Activated naive CD8-positive, alpha-beta T cell treated with anti-CD3 and anti-CD28 coated beads, Interleukin-2, amount 10 ng/mL, durations not matched to agents 7 days and 5 days (primary cell): ENCODE results near the gene ZNF138. TPM values are rescaled to one million over a fixed set of nuclear protein-coding genes. Genes with fewer than 3 reads are reported as not detected.
"Not testable (repeated sequence)": the region's sequence is repeated elsewhere in the genome, so short reads cannot be mapped to it uniquely, and the experiment has no call there.

Experiments
- ATAC-seq: fragments of 150-1000 bp; cut with Tn5 transposase; one replicate; pipeline ENCODE4 v1.10.0; 2021; ENCODE audit warnings: low read depth, moderate library complexity
- POLR2A ChIA-PET: fragments of 350-600 bp; sonication (Branson Sonifier 250); formaldehyde crosslinking; loops from one replicate; lab custom pipeline; 2021; ENCODE audit warnings: antibody characterized with exemption; lab: Charles Lee
- DNase-seq: peaks from one replicate; pipeline ENCODE4 v3.0.0; 2021
- H3K27ac Mint-ChIP-seq: one replicate; pipeline ENCODE4 v1.8.0; 2022; ENCODE audit warnings: mild to moderate bottlenecking, mixed read lengths
- H3K27me3 Mint-ChIP-seq: one replicate; pipeline ENCODE4 v1.8.0; 2022; ENCODE audit warnings: mild to moderate bottlenecking, moderate library complexity, mixed read lengths
- H3K36me3 Mint-ChIP-seq: one replicate; pipeline ENCODE4 v1.8.0; 2021; ENCODE audit warnings: mild to moderate bottlenecking, mixed read lengths
- H3K4me1 Mint-ChIP-seq: one replicate; pipeline ENCODE4 v1.8.0; 2021; ENCODE audit warnings: mixed read lengths
- H3K4me3 Mint-ChIP-seq: one replicate; pipeline ENCODE4 v1.8.0; 2022; ENCODE audit warnings: mild to moderate bottlenecking, moderate library complexity, mixed read lengths
- H3K9me3 Mint-ChIP-seq: one replicate; pipeline ENCODE4 v1.8.0; 2021; ENCODE audit warnings: mixed read lengths
- total RNA-seq, 2 experiments: library from RNA; stranded (reverse); gene quantifications; one replicate each; pipeline ENCODE4 v1.2.3, GENCODE V29; 2021

The ZNF138 gene
- total RNA-seq, 2 experiments from 2014 or later = 12.5 to 14.0 TPM

GRCh38 chr7:64795176-64795575 is 948 bp downstream of the ZNF138 start:
- H3K4me1 Mint-ChIP-seq = peaks cover 13% of the 10 kb centered on the region
- no peaks in the 10 kb centered on the region for H3K27me3 Mint-ChIP-seq
- peak overlapping the region; percentile 99 for H3K4me3 Mint-ChIP-seq

GRCh38 chr7:64799169-64799568 is 4.9 kb downstream of the ZNF138 start:
- H3K27ac Mint-ChIP-seq, POLR2A ChIA-PET, ATAC-seq: not testable (repeated sequence)

More at GRCh38 chr7:64795176-64795575, 948 bp downstream of the ZNF138 start:
- ATAC-seq (no peak), DNase-seq (no peak)
- POLR2A ChIA-PET = interaction anchor here (1.3 to 2.2 kb wide), 7 partner anchors 9 to 579 kb away, joined by 3 to 25 read pairs (median 15); partner anchors contain the start of genes ERV3-1, ZNF107, ZNF273 and ZNF680
- peaks cover 6% of the 10 kb centered on the region for H3K9me3 Mint-ChIP-seq
- H3K36me3 Mint-ChIP-seq = peaks cover 37% of the 10 kb centered on the region
- H3K27ac Mint-ChIP-seq = peak overlapping the region; percentile 99

DNA sequence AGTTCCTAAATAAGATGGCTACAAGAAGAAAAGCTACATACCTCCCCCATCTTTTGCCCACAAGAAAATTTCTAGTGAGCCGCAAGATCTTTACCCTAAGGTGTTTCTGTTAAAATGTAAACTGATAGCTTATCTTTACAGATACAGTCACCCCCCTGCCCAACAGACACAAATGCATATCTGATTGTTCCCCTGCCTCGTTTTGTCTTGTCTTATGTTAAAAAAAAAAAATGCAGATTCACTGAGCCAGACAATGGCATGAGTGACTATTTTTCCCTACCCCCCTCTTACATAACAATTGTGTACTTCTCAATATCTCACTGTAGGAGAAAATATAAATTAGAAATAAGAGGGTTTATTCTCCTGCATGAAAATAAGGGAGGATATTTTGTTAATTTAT is 8.5 kb downstream of the ZNF138 start:
- Mint-ChIP-seq H3K4me1 (peaks cover 5% of the 10 kb centered on the region), H3K36me3 (peaks cover 72% of the 10 kb centered on the region), H3K27me3 (no peaks in the 10 kb centered on the region), H3K4me3 (no peak overlapping the region), H3K9me3 (peaks cover 10% of the 10 kb centered on the region), H3K27ac (no peak overlapping the region)
- ATAC-seq (no peak), DNase-seq (no peak)
- POLR2A ChIA-PET = no interaction called here

More at GRCh38 chr7:64799169-64799568, 4.9 kb downstream of the ZNF138 start:
- not testable (repeated sequence) for H3K9me3 Mint-ChIP-seq, H3K4me3 Mint-ChIP-seq, DNase-seq, H3K27me3 Mint-ChIP-seq
- Mint-ChIP-seq H3K4me1 (peaks cover 15% of the 10 kb centered on the region), H3K36me3 (peaks cover 68% of the 10 kb centered on the region)

- ATAC-seq (no peak), DNase-seq (no peak)
- no peaks in the 10 kb centered on the region for H3K27me3 Mint-ChIP-seq
- peaks cover 45% of the 10 kb centered on the region for H3K36me3 Mint-ChIP-seq
- peaks cover 2% of the 10 kb centered on the region for H3K4me1 Mint-ChIP-seq
- no peak overlapping the region for H3K27ac Mint-ChIP-seq
- no peak overlapping the region for H3K4me3 Mint-ChIP-seq
- POLR2A ChIA-PET = no interaction called here
- peaks cover 8% of the 10 kb centered on the region for H3K9me3 Mint-ChIP-seq
Observed at GRCh38 chr7:64807731-64808365, 13.6 kb downstream of the ZNF138 start.

- no peak overlapping the region for H3K4me3 Mint-ChIP-seq
- H3K27ac Mint-ChIP-seq = no peak overlapping the region
- no peak for DNase-seq
- H3K4me1 Mint-ChIP-seq = no peaks in the 10 kb centered on the region
- peaks cover 8% of the 10 kb centered on the region for H3K9me3 Mint-ChIP-seq
- ATAC-seq = no peak
- H3K36me3 Mint-ChIP-seq = peaks cover 50% of the 10 kb centered on the region
- H3K27me3 Mint-ChIP-seq = no peaks in the 10 kb centered on the region
- POLR2A ChIA-PET = no interaction called here
Observed at GRCh38 chr7:64811767-64812166, 17.5 kb downstream of the ZNF138 start.

GRCh38 chr7:64830926-64831325 is 36.7 kb downstream of the ZNF138 start:
- no peak overlapping the region for H3K4me3 Mint-ChIP-seq
- peaks cover 46% of the 10 kb centered on the region for H3K36me3 Mint-ChIP-seq

DNA sequence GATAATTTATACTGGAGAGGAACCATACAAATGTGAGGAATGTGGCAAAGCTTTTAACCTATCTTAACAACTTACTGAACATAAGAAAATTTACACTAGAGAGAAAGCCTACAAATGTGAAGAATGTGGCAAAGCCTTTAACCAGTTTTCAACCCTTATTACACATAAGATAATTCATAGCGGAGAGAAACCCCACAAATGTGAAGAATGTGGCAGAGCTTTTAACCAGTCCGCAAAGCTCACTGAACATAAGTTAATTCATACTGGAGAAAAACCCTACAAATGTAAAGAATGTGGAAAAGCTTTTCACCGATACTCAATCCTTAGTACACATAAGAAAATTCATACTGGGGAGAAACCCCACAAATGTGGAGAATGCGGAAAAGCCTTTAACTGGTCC is 37.9 kb downstream of the ZNF138 start:
- no peak overlapping the region for H3K4me3 Mint-ChIP-seq
- H3K4me1 Mint-ChIP-seq = no peaks in the 10 kb centered on the region
- ATAC-seq (no peak), DNase-seq (no peak)
- POLR2A ChIA-PET = no interaction called here
- H3K27me3 Mint-ChIP-seq = no peaks in the 10 kb centered on the region
- H3K36me3 Mint-ChIP-seq = peaks cover 46% of the 10 kb centered on the region
- peaks cover 31% of the 10 kb centered on the region for H3K9me3 Mint-ChIP-seq
- no peak overlapping the region for H3K27ac Mint-ChIP-seq

More at GRCh38 chr7:64830926-64831325, 36.7 kb downstream of the ZNF138 start:
- Mint-ChIP-seq H3K27me3 (no peaks in the 10 kb centered on the region), H3K9me3 (peaks cover 28% of the 10 kb centered on the region), H3K27ac (no peak overlapping the region), H3K4me1 (no peaks in the 10 kb centered on the region)
- ATAC-seq (no peak), DNase-seq (no peak)
- POLR2A ChIA-PET = no interaction called here

DNA sequence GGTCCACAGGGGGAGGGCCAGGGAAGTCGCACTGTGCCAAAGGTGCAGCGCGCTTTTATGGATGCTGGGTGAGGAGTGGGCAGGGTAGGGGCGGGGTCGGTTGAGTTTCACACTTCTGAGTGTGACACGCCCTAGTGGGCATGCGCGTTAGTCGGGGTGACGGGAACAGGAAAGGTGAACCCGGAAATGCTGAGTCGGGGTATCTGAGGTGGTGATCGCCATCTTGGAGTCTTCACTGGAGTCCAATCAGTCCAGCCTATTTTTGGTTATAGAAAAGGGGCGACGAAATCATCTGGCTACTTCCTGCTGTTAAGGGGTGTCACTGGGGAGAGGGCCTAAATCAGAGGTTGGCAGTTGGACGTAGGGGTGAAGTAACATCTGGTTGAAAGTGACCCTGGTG is 40.8 kb downstream of the ZNF138 start:
- peaks cover 39% of the 10 kb centered on the region for H3K9me3 Mint-ChIP-seq
- H3K36me3 Mint-ChIP-seq = peaks cover 44% of the 10 kb centered on the region
- H3K27ac Mint-ChIP-seq = no peak overlapping the region
- H3K27me3 Mint-ChIP-seq = no peaks in the 10 kb centered on the region
- POLR2A ChIA-PET = no interaction called here
- no peaks in the 10 kb centered on the region for H3K4me1 Mint-ChIP-seq
- ATAC-seq = no peak
- H3K4me3 Mint-ChIP-seq = no peak overlapping the region
- DNase-seq = no peak

DNA sequence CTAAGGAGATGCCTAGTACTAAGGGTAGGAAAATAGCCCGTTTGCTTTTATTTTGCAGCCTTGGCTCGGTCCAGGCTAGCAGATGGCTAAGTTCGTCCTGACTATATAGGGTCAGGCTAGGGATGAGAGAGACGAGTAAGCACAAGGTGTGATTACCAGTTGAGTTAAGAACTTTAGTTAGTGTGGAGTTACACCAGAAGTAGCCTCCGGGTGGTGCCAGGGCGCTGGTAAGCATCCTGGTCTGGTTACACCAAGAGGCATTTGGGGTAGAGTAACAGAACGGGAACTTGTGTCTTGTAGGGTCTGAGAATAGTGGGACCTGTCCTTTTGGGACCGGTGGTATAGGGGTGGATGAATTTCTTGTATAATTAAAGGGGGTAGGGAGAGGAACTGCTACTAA is 41.6 kb downstream of the ZNF138 start:
- H3K27ac Mint-ChIP-seq, ATAC-seq, H3K4me3 Mint-ChIP-seq, POLR2A ChIA-PET, H3K4me1 Mint-ChIP-seq, DNase-seq, H3K27me3 Mint-ChIP-seq: not testable (repeated sequence)
- H3K9me3 Mint-ChIP-seq = peaks cover 38% of the 10 kb centered on the region
- peaks cover 36% of the 10 kb centered on the region for H3K36me3 Mint-ChIP-seq

DNA sequence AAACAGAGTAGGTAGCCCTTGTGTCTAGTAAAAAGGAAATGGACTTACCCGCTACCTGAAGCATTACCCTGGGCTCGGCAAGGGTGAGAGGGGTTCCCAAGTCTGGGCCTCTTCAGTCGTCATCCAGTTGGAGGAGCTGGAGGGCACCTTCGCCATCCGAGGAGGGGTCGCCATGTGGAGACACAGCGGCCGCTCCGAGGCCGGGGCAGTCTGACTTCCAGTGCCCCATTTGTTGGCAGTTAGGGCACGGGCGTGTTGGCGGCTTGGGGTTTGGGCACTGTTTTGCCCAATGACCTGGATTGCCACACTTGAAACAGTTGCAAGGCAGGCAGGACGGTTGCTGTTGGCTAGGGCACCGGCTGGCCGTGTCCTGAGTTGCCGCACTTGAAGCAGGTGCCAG is 43.8 kb downstream of the ZNF138 start:
- DNase-seq, POLR2A ChIA-PET, H3K4me3 Mint-ChIP-seq, H3K27me3 Mint-ChIP-seq, H3K4me1 Mint-ChIP-seq, ATAC-seq, H3K27ac Mint-ChIP-seq: not testable (repeated sequence)
- Mint-ChIP-seq H3K36me3 (peaks cover 14% of the 10 kb centered on the region), H3K9me3 (peaks cover 21% of the 10 kb centered on the region)

- no peak for ATAC-seq
- no peaks in the 10 kb centered on the region for H3K27me3 Mint-ChIP-seq
- H3K4me1 Mint-ChIP-seq = no peaks in the 10 kb centered on the region
- DNase-seq = no peak
- peaks cover 21% of the 10 kb centered on the region for H3K9me3 Mint-ChIP-seq
- no peak overlapping the region for H3K4me3 Mint-ChIP-seq
- no peak overlapping the region for H3K27ac Mint-ChIP-seq
- POLR2A ChIA-PET = no interaction called here
- peaks cover 12% of the 10 kb centered on the region for H3K36me3 Mint-ChIP-seq
Observed at GRCh38 chr7:64838691-64839090, 44.5 kb downstream of the ZNF138 start.

DNA sequence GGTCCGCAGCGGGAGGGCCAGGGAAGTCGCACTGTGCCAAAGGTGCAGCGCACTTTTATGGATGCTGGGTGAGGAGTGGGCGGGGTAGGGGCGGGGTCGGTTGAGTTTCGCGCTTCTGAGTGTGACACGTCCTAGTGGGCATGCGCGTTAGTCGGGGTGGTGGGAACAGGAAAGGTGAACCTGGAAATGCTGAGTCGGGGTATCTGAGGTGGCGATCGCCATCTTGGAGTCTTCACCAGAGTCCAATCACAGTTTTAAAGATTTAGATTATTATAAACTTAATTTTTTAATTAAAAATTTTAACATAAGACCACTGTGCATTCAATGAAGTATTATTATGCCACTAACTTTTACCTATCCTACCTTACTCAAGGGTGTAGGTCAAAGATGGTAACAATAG is 45.7 kb downstream of the ZNF138 start:
- Mint-ChIP-seq H3K36me3 (peaks cover 10% of the 10 kb centered on the region), H3K9me3 (peaks cover 20% of the 10 kb centered on the region), H3K27me3 (no peaks in the 10 kb centered on the region), H3K27ac (no peak overlapping the region), H3K4me1 (no peaks in the 10 kb centered on the region), H3K4me3 (no peak overlapping the region)
- ATAC-seq = no peak
- no peak for DNase-seq
- POLR2A ChIA-PET = no interaction called here

GRCh38 chr7:64849250-64849923 is 55.2 kb downstream of the ZNF138 start:
- H3K4me3 Mint-ChIP-seq = no peak overlapping the region
- POLR2A ChIA-PET = no interaction called here

More at GRCh38 chr7:64849250-64849923, 55.2 kb downstream of the ZNF138 start:
- Mint-ChIP-seq H3K27me3 (peaks cover 3% of the 10 kb centered on the region), H3K9me3 (peaks cover 15% of the 10 kb centered on the region), H3K27ac (no peak overlapping the region), H3K36me3 (peaks cover 4% of the 10 kb centered on the region), H3K4me1 (no peaks in the 10 kb centered on the region)
- ATAC-seq (no peak), DNase-seq (no peak)
